HG03135 (cell line): Measurements from ENCODE around the gene MTNR1A.

Source experiments
- ATAC-seq: cut with Tn5 transposase; IDR thresholded peaks from one replicate; pipeline ENCODE4 v1.9.1; 2021; ENCODE audit warnings: mild to moderate bottlenecking, moderate library complexity; ENCODE audit not compliant: unreplicated experiment

The MTNR1A gene

GRCh38 chr4:186554914-186555827 lies at the start of gene MTNR1A:
TSS of gene MTNR1A (minus strand) at chr4:186555567. CDS start at chr4:186555365, 202 bp downstream.
- no peak for ATAC-seq

GRCh38 chr4:186604124-186604807 lies 48.9 kb upstream of the MTNR1A start:
- no peak for ATAC-seq

- ATAC-seq = no peak
Observed at GRCh38 chr4:186602978-186603377, 47.6 kb upstream of the MTNR1A start.

GRCh38 chr4:186599483-186599882 lies 44.1 kb upstream of the MTNR1A start:
- no peak for ATAC-seq

- no peak for ATAC-seq
Observed at GRCh38 chr4:186598686-186599085, 43.3 kb upstream of the MTNR1A start.

GRCh38 chr4:186596850-186597390 lies 41.6 kb upstream of the MTNR1A start:
- no peak for ATAC-seq

GRCh38 chr4:186596346-186596745 lies 41.0 kb upstream of the MTNR1A start:
- ATAC-seq = no peak

GRCh38 chr4:186593587-186593973 lies 38.2 kb upstream of the MTNR1A start:
- no peak for ATAC-seq

GRCh38 chr4:186592966-186593586 lies 37.7 kb upstream of the MTNR1A start:
- ATAC-seq = no peak

GRCh38 chr4:186592445-186592844 lies 37.1 kb upstream of the MTNR1A start:
- ATAC-seq = no peak

- ATAC-seq = no peak
Observed at GRCh38 chr4:186591651-186592050, 36.3 kb upstream of the MTNR1A start.

- ATAC-seq = no peak
Observed at GRCh38 chr4:186588503-186588902, 33.1 kb upstream of the MTNR1A start.

GRCh38 chr4:186587416-186588018 lies 32.1 kb upstream of the MTNR1A start:
- ATAC-seq = no peak

- ATAC-seq = no peak
Observed at GRCh38 chr4:186586205-186586604, 30.8 kb upstream of the MTNR1A start.

GRCh38 chr4:186584912-186585311 lies 29.5 kb upstream of the MTNR1A start:
- no peak for ATAC-seq

- no peak for ATAC-seq
Observed at GRCh38 chr4:186581421-186581820, 26.1 kb upstream of the MTNR1A start.

GRCh38 chr4:186580669-186581068 lies 25.3 kb upstream of the MTNR1A start:
- ATAC-seq = no peak

- ATAC-seq = no peak
Observed at GRCh38 chr4:186570193-186570996, 15.0 kb upstream of the MTNR1A start.

- ATAC-seq = no peak
Observed at GRCh38 chr4:186569533-186570192, 14.3 kb upstream of the MTNR1A start.

- ATAC-seq = no peak
Observed at GRCh38 chr4:186566068-186566467, 10.7 kb upstream of the MTNR1A start.
